HG02610 (cell line): ENCODE measurements around the gene RFLNA.
"Not testable (repeated sequence)": the region's sequence is repeated elsewhere in the genome, so short reads cannot be mapped to it uniquely, and the experiment has no call there.

Experiments
- ATAC-seq: cut with Tn5 transposase; IDR thresholded peaks from one replicate; pipeline ENCODE4 v1.9.1; 2021; ENCODE audit warnings: mild to moderate bottlenecking, moderate library complexity; ENCODE audit not compliant: unreplicated experiment

RFLNA gene

GRCh38 chr12:124318278-124319020 is 23.6 kb downstream of the RFLNA start:
- ATAC-seq: no peak

- no peak for ATAC-seq
These were observed 24.6 kb downstream of the RFLNA start for GRCh38 chr12:124319368-124320050.

GRCh38 chr12:124321040-124321481 is 26.2 kb downstream of the RFLNA start:
- ATAC-seq: peak; percentile 55

DNA sequence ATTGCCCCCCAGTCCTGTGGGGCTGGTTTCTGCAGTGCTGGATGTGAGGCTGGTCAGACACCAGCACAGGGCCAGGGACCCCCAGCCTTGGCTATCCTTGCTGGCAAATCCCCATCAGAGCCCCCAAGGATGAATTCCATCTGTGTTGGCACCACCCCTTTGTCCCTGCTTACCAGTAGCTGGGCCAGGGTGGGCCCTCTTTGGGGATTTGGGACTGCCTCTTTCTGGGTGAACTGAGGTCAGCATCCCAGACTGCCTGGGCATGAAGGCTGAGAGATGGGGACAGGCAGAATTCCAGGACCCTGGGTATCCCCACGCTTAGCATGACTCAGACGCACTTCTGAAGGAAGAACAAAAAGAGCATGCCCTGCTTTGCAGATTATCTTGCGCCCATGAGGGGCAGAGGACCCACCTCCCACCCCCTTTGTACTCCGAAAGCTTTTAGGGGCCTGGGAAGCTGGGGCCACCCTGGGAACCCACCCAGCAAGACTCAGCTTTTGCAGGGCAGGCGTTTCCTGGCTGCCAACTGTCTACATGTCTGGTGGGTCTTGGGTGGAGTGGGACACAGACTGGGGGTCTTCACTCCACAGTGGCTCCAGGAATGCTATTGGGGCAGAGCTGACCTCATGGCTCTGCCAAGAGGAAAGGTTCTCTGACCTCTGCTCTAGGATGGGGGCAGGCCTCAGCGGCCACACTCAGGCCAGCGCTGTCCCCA is 26.8 kb downstream of the RFLNA start:
- ATAC-seq: no peak

DNA sequence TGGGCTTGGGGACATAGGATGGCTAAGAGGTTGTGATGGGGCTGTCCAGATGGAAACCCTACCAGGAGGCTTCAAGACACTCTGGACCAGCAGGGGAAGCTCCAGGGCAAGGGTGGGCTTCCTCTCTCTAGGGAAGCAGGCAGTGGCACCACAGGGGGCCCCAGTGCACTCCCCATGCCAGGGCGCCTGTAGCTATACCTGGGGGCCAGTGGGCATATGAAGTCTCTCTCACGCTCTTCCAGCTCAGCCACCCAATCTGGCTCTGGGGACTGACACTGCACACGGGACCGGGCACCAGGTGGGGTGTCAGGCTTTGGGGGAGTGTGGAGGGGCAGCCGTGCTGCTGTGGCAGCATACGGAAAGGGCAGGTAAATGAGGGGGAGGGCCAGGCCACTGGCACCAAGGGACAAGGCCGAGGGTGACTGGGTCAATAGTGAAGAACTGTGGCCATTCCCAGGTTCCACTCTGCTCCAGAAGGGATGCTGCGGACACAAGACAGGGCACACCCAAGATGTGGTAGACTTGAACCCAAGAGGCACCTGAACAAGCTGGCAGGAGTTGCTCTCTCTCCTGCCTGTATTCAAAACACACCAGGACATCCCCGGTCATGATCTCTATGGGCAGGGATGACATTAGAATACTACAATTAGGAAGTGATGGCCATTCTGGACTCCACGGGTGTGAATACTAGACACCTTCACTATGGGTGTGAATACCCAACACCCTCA is 27.5 kb downstream of the RFLNA start:
- ATAC-seq: no peak

GRCh38 chr12:124322999-124323328 is 28.1 kb downstream of the RFLNA start:
- ATAC-seq: not testable (repeated sequence)

- ATAC-seq: no peak
These were observed 29.1 kb downstream of the RFLNA start for GRCh38 chr12:124323771-124324530.

DNA sequence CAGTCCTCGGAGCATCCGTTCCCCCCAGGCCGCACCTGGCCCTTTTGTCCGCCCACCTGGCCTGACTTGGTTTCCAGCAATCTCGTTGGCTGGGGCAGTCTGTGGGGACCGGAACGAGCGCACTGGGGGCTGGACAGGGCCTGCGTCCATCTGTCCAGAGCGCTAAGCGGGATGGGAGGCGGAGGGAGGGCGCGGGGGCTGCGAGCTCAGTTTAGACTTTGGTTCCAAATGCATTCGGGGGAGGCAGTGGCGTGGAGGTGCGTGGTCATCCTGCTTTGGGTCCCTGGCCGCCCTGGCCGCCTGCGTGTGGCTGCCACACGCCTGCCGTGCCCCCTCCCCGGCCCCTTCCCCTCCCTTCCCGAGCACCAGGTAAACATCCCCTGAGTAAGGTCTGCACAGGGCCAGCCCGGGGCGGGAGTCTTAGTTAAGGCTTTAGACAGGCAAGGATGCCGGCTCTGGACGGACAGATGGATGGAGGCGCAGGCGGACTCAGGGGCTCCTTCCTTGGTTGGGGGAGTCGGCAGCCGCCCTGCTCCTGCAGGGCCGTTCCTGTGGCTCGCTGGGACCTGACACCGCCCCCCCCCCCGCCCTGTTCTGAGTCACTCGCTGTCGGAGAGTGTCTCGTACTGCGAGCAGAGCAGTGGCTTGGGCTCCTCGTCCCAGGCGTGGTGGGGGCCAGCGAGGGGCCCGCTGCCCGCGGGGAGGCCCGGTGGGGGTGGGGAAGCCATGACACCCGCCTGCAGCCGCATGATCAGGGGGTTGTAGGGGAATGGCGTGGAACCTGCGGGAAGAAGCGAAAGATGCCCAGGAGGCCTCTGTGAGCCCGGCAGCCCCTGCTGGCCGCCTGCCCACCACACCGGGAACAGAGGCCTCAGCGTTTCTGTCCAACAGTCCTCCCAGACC is 30.2 kb downstream of the RFLNA start:
- ATAC-seq: no peak

GRCh38 chr12:124326104-124326503 is 31.2 kb downstream of the RFLNA start:
- ATAC-seq: no peak

DNA sequence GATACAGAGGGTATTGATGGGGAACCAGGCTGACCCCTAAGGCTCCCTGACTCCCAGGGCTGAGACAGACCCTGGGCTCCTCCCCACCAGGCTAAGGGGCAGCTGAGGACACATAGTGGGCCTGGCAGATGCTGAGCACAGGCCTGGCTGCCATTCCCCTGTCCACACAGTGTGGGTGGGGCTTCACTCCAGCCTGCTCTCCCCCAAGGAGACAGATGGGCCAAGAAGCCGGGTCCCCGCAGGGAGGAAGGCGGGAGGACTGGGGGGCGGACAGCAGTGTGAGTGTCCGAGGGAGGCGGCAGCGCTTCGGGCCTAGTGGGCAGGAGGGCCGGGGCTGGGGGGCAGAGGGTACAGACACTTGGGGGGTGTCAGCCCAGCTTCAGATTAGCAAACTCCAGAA is 32.0 kb downstream of the RFLNA start:
- ATAC-seq: no peak

DNA sequence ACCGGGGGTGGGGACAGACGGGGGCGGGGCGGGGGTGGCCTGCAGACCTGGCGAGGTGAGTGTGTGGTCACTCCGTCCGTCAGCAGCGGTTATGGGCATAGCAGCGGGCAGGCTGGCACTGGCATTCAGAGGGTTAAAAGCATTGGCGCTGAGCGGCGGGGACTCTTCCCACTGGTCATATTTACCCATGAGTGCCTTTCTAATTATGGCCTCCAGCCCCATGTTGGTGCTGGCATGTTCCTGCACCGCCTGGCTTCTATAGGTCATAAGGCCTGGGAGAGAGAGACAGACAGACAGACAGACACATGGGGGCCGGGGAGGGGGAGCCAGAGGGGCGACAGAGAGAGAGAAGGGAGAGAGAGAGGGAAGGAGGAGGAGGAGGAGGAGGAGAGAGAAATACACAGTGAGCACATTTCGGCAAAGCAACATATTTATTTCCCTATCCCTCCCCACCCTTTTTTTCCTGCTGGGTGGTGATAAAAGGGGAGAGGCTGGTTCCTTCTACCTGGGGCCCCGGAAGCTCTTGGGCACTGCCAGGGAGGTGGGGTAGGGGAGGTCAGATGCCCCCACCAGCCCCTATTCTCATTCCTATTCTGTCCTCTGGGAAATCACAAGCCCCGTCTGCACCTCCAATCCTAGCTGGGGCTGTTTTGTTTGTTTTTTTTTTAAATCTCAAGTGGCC is 32.6 kb downstream of the RFLNA start:
- ATAC-seq: no peak

GRCh38 chr12:124328116-124328515 is 33.2 kb downstream of the RFLNA start:
- no peak for ATAC-seq

DNA sequence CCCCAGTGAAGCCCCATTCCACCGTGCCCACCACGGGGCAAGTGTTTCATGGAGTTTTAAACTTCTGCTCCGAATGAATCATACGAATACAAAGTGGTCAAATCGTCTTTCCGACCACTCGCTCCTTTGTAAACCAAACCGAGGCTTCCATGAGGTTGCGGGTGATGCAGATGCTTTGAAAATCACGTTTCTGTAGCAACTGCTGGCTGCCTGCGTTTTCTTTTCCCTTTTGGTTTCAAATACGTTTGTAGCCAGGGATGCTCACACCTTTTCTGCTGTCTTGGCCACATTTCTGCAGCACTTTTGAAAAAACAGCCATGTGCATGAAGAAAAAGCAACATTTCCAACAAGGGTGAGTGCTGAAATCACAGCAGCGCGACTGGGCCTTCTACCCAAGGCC is 33.7 kb downstream of the RFLNA start:
- no peak for ATAC-seq

GRCh38 chr12:124332058-124332672 is 37.3 kb downstream of the RFLNA start:
- ATAC-seq: no peak

GRCh38 chr12:124332900-124333299 is 38.0 kb downstream of the RFLNA start:
- no peak for ATAC-seq

DNA sequence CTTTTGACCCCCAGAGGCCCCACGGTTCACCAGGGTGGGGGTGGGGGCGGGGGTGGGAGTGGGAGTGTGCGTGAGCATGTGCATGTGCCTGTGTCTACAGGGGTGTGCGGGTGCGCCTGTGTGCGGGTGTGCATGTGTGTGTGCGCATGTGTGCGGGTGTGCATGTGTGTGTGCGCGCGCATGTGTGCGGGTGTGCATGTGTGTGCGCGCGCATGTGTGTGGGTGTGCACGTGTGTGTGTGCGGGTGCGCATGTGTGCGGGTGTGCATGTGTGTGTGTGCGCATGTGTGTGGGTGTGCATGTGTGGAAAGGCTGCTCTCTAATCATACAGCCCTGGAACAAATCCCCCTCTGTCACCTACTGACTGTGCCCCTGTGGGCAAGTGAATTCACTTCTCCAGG is 38.8 kb downstream of the RFLNA start:
- ATAC-seq: no peak

GRCh38 chr12:124334266-124334665 is 39.4 kb downstream of the RFLNA start:
- no peak for ATAC-seq

DNA sequence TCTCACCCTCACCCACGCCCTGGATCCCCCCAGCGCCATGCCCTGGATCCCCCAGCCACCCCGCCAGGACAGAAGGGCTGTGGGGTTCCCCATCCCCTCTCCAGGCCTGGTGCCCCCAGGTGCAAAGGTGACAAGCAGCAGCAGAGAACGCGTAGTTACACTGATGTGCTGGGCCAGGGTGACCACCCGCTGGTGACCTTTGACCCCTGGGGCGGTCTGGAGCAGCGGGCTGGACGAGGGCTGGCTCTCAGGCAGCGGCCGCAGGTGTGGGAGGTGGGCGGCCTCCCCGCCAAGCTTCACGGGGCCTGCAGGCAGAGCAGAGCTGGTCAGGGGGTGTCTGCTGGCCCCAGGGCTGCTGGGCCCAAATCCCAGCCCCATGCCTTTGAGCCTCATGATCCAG is 40.1 kb downstream of the RFLNA start:
- ATAC-seq: no peak
